ENCODE data around the gene DLGAP1. TPM values are rescaled to one million over a fixed set of nuclear protein-coding genes. Genes with fewer than 3 reads are reported as not detected.

Gene DLGAP1
- total RNA-seq, 1 experiment from 2014 or later: 23.0 TPM

DNA sequence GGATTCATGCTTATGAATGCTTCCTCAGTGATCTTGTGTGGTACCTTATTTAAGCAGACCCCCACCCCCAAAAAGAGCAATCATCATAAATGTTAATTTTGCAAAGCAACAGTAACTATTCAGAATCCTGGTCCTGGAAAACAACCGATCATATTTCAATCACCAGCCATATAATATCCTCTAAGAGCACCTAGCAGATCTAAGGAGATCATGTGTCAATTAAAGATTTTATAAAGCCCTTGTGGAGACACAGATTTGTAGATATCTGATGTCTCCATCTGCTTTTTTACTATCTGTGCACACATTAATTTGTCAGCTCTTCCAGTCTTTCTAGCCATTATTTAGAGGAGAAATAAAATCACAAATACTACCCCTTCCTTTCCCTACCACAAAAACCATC is 581.4 kb downstream of the DLGAP1 start:
- ChIA-PET CTCF (no interaction called here), POLR2A (no interaction called here)
- Mint-ChIP-seq H3K4me1 (peaks cover 31% of the 10 kb centered on the region), H3K27ac (peak overlapping the region; percentile 9; the same call in 1 of the 2 replicates), H3K27me3 (ENCODE audit: low read depth) (no peaks in the 10 kb centered on the region), H3K36me3 (peaks cover 4% of the 10 kb centered on the region), H3K9me3 (no peaks in the 10 kb centered on the region), H3K4me3 (peak overlapping the region; percentile 5)
- ATAC-seq: no peak
- DNase-seq (ENCODE audit: low spot score): no peak
- TF ChIP-seq, protein P1, sequence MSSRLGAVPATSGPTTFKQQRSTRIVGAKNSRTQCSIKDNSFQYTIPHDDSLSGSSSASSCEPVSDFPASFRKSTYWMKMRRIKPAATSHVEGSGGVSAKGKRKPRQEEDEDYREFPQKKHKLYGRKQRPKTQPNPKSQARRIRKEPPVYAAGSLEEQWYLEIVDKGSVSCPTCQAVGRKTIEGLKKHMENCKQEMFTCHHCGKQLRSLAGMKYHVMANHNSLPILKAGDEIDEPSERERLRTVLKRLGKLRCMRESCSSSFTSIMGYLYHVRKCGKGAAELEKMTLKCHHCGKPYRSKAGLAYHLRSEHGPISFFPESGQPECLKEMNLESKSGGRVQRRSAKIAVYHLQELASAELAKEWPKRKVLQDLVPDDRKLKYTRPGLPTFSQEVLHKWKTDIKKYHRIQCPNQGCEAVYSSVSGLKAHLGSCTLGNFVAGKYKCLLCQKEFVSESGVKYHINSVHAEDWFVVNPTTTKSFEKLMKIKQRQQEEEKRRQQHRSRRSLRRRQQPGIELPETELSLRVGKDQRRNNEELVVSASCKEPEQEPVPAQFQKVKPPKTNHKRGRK (CRISPR knock-in tag; IDR thresholded peaks at IDR 0.05; ENCODE audit: borderline replicate concordance): no peak
- no peak for TF ChIP-seq GRHL2 (CRISPR knock-in tag; IDR thresholded peaks at IDR 0.05; ENCODE audit: insufficient replicate concordance, severe bottlenecking)
- no peak for TF ChIP-seq PRRX2 (CRISPR knock-in tag; IDR thresholded peaks at IDR 0.05)
- TF ChIP-seq MYBL2 (CRISPR knock-in tag; IDR thresholded peaks at IDR 0.05): no peak
- TF ChIP-seq, protein P2, sequence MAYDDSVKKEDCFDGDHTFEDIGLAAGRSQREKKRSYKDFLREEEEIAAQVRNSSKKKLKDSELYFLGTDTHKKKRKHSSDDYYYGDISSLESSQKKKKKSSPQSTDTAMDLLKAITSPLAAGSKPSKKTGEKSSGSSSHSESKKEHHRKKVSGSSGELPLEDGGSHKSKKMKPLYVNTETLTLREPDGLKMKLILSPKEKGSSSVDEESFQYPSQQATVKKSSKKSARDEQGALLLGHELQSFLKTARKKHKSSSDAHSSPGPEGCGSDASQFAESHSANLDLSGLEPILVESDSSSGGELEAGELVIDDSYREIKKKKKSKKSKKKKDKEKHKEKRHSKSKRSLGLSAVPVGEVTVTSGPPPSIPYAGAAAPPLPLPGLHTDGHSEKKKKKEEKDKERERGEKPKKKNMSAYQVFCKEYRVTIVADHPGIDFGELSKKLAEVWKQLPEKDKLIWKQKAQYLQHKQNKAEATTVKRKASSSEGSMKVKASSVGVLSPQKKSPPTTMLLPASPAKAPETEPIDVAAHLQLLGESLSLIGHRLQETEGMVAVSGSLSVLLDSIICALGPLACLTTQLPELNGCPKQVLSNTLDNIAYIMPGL (CRISPR knock-in tag; IDR thresholded peaks at IDR 0.05): no peak
- TF ChIP-seq, protein P3, sequence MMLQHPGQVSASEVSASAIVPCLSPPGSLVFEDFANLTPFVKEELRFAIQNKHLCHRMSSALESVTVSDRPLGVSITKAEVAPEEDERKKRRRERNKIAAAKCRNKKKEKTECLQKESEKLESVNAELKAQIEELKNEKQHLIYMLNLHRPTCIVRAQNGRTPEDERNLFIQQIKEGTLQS (CRISPR knock-in tag; conservative IDR thresholded peaks at IDR 0.05): no peak
- TF ChIP-seq, protein P4, sequence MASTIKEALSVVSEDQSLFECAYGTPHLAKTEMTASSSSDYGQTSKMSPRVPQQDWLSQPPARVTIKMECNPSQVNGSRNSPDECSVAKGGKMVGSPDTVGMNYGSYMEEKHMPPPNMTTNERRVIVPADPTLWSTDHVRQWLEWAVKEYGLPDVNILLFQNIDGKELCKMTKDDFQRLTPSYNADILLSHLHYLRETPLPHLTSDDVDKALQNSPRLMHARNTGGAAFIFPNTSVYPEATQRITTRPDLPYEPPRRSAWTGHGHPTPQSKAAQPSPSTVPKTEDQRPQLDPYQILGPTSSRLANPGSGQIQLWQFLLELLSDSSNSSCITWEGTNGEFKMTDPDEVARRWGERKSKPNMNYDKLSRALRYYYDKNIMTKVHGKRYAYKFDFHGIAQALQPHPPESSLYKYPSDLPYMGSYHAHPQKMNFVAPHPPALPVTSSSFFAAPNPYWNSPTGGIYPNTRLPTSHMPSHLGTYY (CRISPR knock-in tag; IDR thresholded peaks at IDR 0.05): no peak
- TF ChIP-seq NFATC4 (CRISPR knock-in tag; IDR thresholded peaks at IDR 0.05): no peak
- TF ChIP-seq, protein P5, sequence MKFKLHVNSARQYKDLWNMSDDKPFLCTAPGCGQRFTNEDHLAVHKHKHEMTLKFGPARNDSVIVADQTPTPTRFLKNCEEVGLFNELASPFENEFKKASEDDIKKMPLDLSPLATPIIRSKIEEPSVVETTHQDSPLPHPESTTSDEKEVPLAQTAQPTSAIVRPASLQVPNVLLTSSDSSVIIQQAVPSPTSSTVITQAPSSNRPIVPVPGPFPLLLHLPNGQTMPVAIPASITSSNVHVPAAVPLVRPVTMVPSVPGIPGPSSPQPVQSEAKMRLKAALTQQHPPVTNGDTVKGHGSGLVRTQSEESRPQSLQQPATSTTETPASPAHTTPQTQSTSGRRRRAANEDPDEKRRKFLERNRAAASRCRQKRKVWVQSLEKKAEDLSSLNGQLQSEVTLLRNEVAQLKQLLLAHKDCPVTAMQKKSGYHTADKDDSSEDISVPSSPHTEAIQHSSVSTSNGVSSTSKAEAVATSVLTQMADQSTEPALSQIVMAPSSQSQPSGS (CRISPR knock-in tag; IDR thresholded peaks at IDR 0.05; ENCODE audit: borderline replicate concordance, low read depth): no peak
- no peak for TF ChIP-seq NR1H2 (CRISPR knock-in tag; IDR thresholded peaks at IDR 0.05)
- no peak for TF ChIP-seq TEAD4 (CRISPR knock-in tag; IDR thresholded peaks at IDR 0.05)
- no peak for TF ChIP-seq ZNF263 (CRISPR knock-in tag; IDR thresholded peaks at IDR 0.05; ENCODE audit: low read depth)
- TF ChIP-seq ZBTB21 (CRISPR knock-in tag; IDR thresholded peaks at IDR 0.05; ENCODE audit: borderline replicate concordance): no peak
- TF ChIP-seq JAZF1 (CRISPR knock-in tag; IDR thresholded peaks at IDR 0.05): no peak
- TF ChIP-seq TCF7 (CRISPR knock-in tag; IDR thresholded peaks at IDR 0.05; ENCODE audit: low read depth): no peak
- no peak for TF ChIP-seq GTF2I (CRISPR knock-in tag; conservative IDR thresholded peaks at IDR 0.05)

DNA sequence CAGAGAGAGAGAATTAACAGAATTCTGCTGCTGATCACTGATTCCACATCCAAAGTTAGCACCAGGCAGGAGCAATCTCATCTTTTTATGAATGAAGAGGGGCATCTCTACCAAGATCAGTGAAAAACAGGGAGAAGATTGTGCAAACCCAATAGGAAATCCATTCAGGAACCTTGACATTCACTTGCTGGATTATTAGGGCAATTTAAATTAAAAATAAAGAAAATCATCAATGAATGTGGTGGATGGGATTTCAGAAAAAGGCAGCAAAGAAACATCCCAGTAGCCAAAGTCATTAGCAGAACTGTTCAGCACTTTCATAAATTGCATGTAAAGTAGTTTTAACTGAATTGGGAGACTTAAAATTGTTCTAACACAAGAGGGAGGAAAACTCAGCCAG is 581.9 kb downstream of the DLGAP1 start:
- Mint-ChIP-seq H3K27me3 (ENCODE audit: low read depth) (no peaks in the 10 kb centered on the region), H3K27ac (no peak overlapping the region), H3K9me3 (no peaks in the 10 kb centered on the region), H3K4me3 (no peak overlapping the region), H3K4me1 (peaks cover 36% of the 10 kb centered on the region), H3K36me3 (no peaks in the 10 kb centered on the region)
- DNase-seq (ENCODE audit: low spot score) (no peak), ATAC-seq (no peak)
- ChIA-PET CTCF (no interaction called here), POLR2A (no interaction called here)
- no peak for TF ChIP-seq NR1H2 (CRISPR knock-in tag; IDR thresholded peaks at IDR 0.05)

DNA sequence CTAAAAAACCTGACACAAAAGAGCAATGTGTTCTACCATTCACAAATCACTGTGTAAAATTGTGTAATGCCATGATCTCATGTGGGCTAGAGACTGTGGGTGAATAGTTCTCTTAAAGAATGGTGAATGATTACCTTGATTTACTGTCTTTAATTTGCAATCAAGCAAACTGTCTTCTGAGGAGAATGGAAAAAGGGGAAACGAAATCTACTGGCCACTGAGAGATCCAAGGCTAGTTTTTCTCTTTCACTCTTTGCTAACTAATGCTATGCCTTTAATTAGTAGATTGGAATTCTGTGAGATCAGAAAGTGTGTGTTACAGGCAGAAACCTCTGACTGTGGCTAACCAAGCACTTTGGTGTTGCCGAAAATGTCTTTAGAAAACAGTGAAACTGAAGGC is 582.5 kb downstream of the DLGAP1 start:
- peaks cover 41% of the 10 kb centered on the region for H3K4me1 Mint-ChIP-seq
- no peak overlapping the region for H3K4me3 Mint-ChIP-seq
- no peaks in the 10 kb centered on the region for H3K36me3 Mint-ChIP-seq
- TF ChIP-seq, protein P6, sequence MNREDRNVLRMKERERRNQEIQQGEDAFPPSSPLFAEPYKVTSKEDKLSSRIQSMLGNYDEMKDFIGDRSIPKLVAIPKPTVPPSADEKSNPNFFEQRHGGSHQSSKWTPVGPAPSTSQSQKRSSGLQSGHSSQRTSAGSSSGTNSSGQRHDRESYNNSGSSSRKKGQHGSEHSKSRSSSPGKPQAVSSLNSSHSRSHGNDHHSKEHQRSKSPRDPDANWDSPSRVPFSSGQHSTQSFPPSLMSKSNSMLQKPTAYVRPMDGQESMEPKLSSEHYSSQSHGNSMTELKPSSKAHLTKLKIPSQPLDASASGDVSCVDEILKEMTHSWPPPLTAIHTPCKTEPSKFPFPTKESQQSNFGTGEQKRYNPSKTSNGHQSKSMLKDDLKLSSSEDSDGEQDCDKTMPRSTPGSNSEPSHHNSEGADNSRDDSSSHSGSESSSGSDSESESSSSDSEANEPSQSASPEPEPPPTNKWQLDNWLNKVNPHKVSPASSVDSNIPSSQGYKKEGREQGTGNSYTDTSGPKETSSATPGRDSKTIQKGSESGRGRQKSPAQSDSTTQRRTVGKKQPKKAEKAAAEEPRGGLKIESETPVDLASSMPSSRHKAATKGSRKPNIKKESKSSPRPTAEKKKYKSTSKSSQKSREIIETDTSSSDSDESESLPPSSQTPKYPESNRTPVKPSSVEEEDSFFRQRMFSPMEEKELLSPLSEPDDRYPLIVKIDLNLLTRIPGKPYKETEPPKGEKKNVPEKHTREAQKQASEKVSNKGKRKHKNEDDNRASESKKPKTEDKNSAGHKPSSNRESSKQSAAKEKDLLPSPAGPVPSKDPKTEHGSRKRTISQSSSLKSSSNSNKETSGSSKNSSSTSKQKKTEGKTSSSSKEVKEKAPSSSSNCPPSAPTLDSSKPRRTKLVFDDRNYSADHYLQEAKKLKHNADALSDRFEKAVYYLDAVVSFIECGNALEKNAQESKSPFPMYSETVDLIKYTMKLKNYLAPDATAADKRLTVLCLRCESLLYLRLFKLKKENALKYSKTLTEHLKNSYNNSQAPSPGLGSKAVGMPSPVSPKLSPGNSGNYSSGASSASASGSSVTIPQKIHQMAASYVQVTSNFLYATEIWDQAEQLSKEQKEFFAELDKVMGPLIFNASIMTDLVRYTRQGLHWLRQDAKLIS (CRISPR knock-in tag; IDR thresholded peaks at IDR 0.05; ENCODE audit: borderline replicate concordance): no peak
- TF ChIP-seq, protein P7, sequence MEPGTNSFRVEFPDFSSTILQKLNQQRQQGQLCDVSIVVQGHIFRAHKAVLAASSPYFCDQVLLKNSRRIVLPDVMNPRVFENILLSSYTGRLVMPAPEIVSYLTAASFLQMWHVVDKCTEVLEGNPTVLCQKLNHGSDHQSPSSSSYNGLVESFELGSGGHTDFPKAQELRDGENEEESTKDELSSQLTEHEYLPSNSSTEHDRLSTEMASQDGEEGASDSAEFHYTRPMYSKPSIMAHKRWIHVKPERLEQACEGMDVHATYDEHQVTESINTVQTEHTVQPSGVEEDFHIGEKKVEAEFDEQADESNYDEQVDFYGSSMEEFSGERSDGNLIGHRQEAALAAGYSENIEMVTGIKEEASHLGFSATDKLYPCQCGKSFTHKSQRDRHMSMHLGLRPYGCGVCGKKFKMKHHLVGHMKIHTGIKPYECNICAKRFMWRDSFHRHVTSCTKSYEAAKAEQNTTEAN (CRISPR knock-in tag; IDR thresholded peaks at IDR 0.05): no peak
- TF ChIP-seq, protein P8, sequence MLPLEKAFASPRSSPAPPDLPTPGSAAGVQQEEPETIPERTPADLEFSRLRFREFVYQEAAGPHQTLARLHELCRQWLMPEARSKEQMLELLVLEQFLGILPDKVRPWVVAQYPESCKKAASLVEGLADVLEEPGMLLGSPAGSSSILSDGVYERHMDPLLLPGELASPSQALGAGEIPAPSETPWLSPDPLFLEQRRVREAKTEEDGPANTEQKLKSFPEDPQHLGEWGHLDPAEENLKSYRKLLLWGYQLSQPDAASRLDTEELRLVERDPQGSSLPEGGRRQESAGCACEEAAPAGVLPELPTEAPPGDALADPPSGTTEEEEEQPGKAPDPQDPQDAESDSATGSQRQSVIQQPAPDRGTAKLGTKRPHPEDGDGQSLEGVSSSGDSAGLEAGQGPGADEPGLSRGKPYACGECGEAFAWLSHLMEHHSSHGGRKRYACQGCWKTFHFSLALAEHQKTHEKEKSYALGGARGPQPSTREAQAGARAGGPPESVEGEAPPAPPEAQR (CRISPR knock-in tag; IDR thresholded peaks at IDR 0.05): no peak
- no peak for TF ChIP-seq NFYB (CRISPR knock-in tag; conservative IDR thresholded peaks at IDR 0.05; ENCODE audit: low read depth)

More for the DNA sequence above, 582.5 kb downstream of the DLGAP1 start:
- H3K27ac Mint-ChIP-seq: no peak overlapping the region; the same call in 1 of the 2 replicates
- no peaks in the 10 kb centered on the region for H3K27me3 Mint-ChIP-seq (ENCODE audit: low read depth)
- ChIA-PET POLR2A (no interaction called here), CTCF (no interaction called here)
- DNase-seq (ENCODE audit: low spot score) (no peak), ATAC-seq (no peak)
- H3K9me3 Mint-ChIP-seq: no peaks in the 10 kb centered on the region

Measured in WTC11 (cell line).